Ovary (tissue), 9 donors: ENCODE data around the gene B4GALT5. TPM values are rescaled to one million over a fixed set of nuclear protein-coding genes. Genes with fewer than 3 reads are reported as not detected.

Source experiments
- DNase-seq, 5 donors: peaks; one replicate each; pipeline ENCODE4 v3.0.0-alpha.2; 2019 to 2020
- H3K27ac ChIP-seq, 2 donors: fragments of 200-600 bp; one replicate each; pipeline versions ENCODE4 v1.5.1 to v1.8.0; 2019 to 2022
- H3K27me3 ChIP-seq: fragments of 200-600 bp; one replicate; pipeline ENCODE4 v1.8.0; 2022
- H3K36me3 ChIP-seq: fragments of 200-600 bp; sonication (generic); one replicate; pipeline ENCODE4 v1.5.1; 2019
- H3K4me1 ChIP-seq: one replicate; pipeline ENCODE4 v1.8.1; 2013; ENCODE audit warnings: mild to moderate bottlenecking, moderate library complexity; ENCODE audit not compliant: insufficient read depth
- H3K4me3 ChIP-seq: fragments of 200-600 bp; sonication (generic); one replicate; pipeline ENCODE4 v1.5.1; 2017
- H3K9me3 ChIP-seq, 2 donors: fragments of 200-600 bp in 1 of 2; sonication (generic) in 1 of 2; one replicate each; pipeline versions ENCODE4 v1.5.1 to v1.8.1; 2013 to 2019; ENCODE audit warnings: mild to moderate bottlenecking in 1 of 2, moderate library complexity in 1 of 2
- CTCF ChIP-seq, 3 donors: fragments of 450-650 bp in 2 of 3; fragments of 200-600 bp in 1 of 3; IDR thresholded peaks; one replicate each; pipeline versions ENCODE4 v1.5.1 to v1.8.0; 2016 to 2022; ENCODE audit warnings: antibody characterized with exemption in 3 of 3, mild to moderate bottlenecking in 1 of 3
- EP300 ChIP-seq: sonication (generic); formaldehyde crosslinking; IDR thresholded peaks from one replicate; pipeline ENCODE4 v1.6.1; 2017; ENCODE audit warnings: antibody characterized with exemption
- POLR2A ChIP-seq: fragments of 450-650 bp; IDR thresholded peaks from one replicate; pipeline ENCODE4 v1.6.1; 2017; ENCODE audit warnings: antibody characterized with exemption, mild to moderate bottlenecking, moderate library complexity
- WGBS, 3 donors: extraction: QIAGEN DNeasy Blood & Tissue Kit in 1 of 3; methylation state at CpG; one replicate each; pipeline versions ENCODE4 v1.1.5 to v1.1.7; 2013 to 2017; 5-methylcytosine and 5-hydroxymethylcytosine counted together
- intact Hi-C, 4 donors: fragments of 100-400 bp; cut with DNase I; formaldehyde crosslinking; loops; one replicate each; pipeline versions ENCODE4 v1.11.0 to v1.15.1; 2022 to 2023
- polyA plus RNA-seq, 2 donors: library from polyadenylated mRNA; stranded (reverse); fragments of 200-250 nt in 1 of 2; fragments of 350-450 nt in 1 of 2; fragmentation: Illumina TruSeq in 1 of 2; extraction: RNeasy Lipid Tissue Mini Kit (QIAGEN cat#74804) in 1 of 2; gene quantifications; one replicate each; pipeline ENCODE4 v1.2.3, GENCODE V29; 2013 to 2014
- total RNA-seq, 7 donors: library from RNA; depleted of rRNA in 2 of 7; stranded (reverse); fragments of >200 nt in 2 of 7; fragmentation: NEBNext Ultra II Directional in 3 of 7; extraction: Animal tissue kit (Norgen Biotek cat#: 25700) in 3 of 7; gene quantifications; one replicate each; pipeline versions ENCODE4 v1.1.0 to v1.2.4, GENCODE V29; 2016 to 2023
- donor health status: DM: no; HTN: no; CAD: no; lungs with moderate emphysema.
- donor health status: DM: no; HTN: no; CAD: no.
- donor health status: Bipolar disorder and iron deficiency.
- donor health status: DM: yes; HTN: yes; CAD: no.
- donor health status: DM: no; HTN: no; CAD: no.
- donor health status: DM: yes; HTN: yes; CAD: no.

Gene B4GALT5
- total and polyA plus RNA-seq, 9 donors, result 19.0 to 53.6 (median 37.7) TPM

GRCh38 chr20:49676581-49677291, 36.9 kb downstream of the B4GALT5 start:
- Histone ChIP-seq H3K4me1 (peaks cover 25% of the 10 kb centered on the region), H3K4me3 (no peak overlapping the region), H3K36me3 (no peaks in the 10 kb centered on the region), H3K9me3 (no peaks in the 10 kb centered on the region), H3K27ac (no peak overlapping the region), H3K27me3 (no peaks in the 10 kb centered on the region)
- no peak for DNase-seq
- no peak for TF ChIP-seq CTCF (IDR thresholded peaks at IDR 0.05)
- TF ChIP-seq POLR2A, result no peak
- intact Hi-C loops, result no loop called here
- WGBS, 3 donors, result 81 to 82% (median 82%) methylated on average over 6 of the region's 6 CpGs

GRCh38 chr20:49675368-49676151, 38.1 kb downstream of the B4GALT5 start:
- Histone ChIP-seq H3K27ac (no peak overlapping the region), H3K27me3 (no peaks in the 10 kb centered on the region), H3K4me1 (peaks cover 25% of the 10 kb centered on the region), H3K36me3 (no peaks in the 10 kb centered on the region), H3K4me3 (no peak overlapping the region), H3K9me3 (no peaks in the 10 kb centered on the region)
- WGBS, 3 donors, result 72 to 83% (median 72%) methylated on average over 9 of the region's 9 CpGs
- intact Hi-C loops, result no loop called here
- DNase-seq, result no peak
- TF ChIP-seq EP300 (no peak), POLR2A (no peak), CTCF (IDR thresholded peaks at IDR 0.05) (no peak)

GRCh38 chr20:49674383-49675352, 39.0 kb downstream of the B4GALT5 start:
- no peaks in the 10 kb centered on the region for H3K27me3 ChIP-seq
- intact Hi-C loops, result no loop called here
- no peak overlapping the region for H3K4me3 ChIP-seq
- peaks cover 25% of the 10 kb centered on the region for H3K4me1 ChIP-seq
- no peak overlapping the region for H3K27ac ChIP-seq
- TF ChIP-seq CTCF (IDR thresholded peaks at IDR 0.05), result no peak
- TF ChIP-seq EP300, result no peak
- no peak for TF ChIP-seq POLR2A
- 68 to 81% (median 79%) methylated on average over 10 of the region's 10 CpGs for WGBS, 3 donors
- no peak for DNase-seq
- H3K9me3 ChIP-seq, result no peaks in the 10 kb centered on the region
- H3K36me3 ChIP-seq, result no peaks in the 10 kb centered on the region

GRCh38 chr20:49672096-49672664, 41.5 kb downstream of the B4GALT5 start:
- Histone ChIP-seq H3K27me3 (no peaks in the 10 kb centered on the region), H3K9me3 (no peaks in the 10 kb centered on the region), H3K36me3 (no peaks in the 10 kb centered on the region), H3K4me3 (no peak overlapping the region), H3K27ac (no peak overlapping the region), H3K4me1 (peaks cover 15% of the 10 kb centered on the region)
- TF ChIP-seq EP300, result no peak
- no peak for TF ChIP-seq POLR2A
- TF ChIP-seq CTCF (IDR thresholded peaks at IDR 0.05), result no peak
- DNase-seq, result no peak
- intact Hi-C loops, result no loop called here
- 30 to 49% (median 45%) methylated on average over 2 of the region's 2 CpGs for WGBS, 3 donors
